CD4-positive, alpha-beta T cell treated with Interleukin-1 beta for 1 hour (primary cell): Measurements from ENCODE around the gene DDX1.
"Not testable (repeated sequence)": the region's sequence is repeated elsewhere in the genome, so short reads cannot be mapped to it uniquely, and the experiment has no call there.

Experiments used
- DNase-seq, 2 donors: peaks; one replicate each; pipeline ENCODE4 v3.0.0-alpha.2; 2020 to 2022

Gene DDX1

GRCh38 chr2:15618449-15618855 lies 26.8 kb downstream of the DDX1 start:
- no peak for DNase-seq

- DNase-seq = no peak
These were observed 27.4 kb downstream of the DDX1 start for GRCh38 chr2:15619076-15619475.

- DNase-seq = no peak
These were observed 27.8 kb downstream of the DDX1 start for GRCh38 chr2:15619510-15619909.

GRCh38 chr2:15619938-15620337 lies 28.3 kb downstream of the DDX1 start:
- DNase-seq = no peak

GRCh38 chr2:15620340-15620739 lies 28.7 kb downstream of the DDX1 start:
- no peak for DNase-seq

- DNase-seq = no peak
These were observed 29.3 kb downstream of the DDX1 start for GRCh38 chr2:15620857-15621471.

GRCh38 chr2:15621472-15621870 lies 29.8 kb downstream of the DDX1 start:
- DNase-seq = not testable (repeated sequence)

- DNase-seq = no peak
These were observed 30.5 kb downstream of the DDX1 start for GRCh38 chr2:15622214-15622613.

GRCh38 chr2:15622614-15623480 lies 31.2 kb downstream of the DDX1 start:
- DNase-seq = no peak

- no peak for DNase-seq
These were observed 31.8 kb downstream of the DDX1 start for GRCh38 chr2:15623481-15623796.

- no peak for DNase-seq
These were observed 32.4 kb downstream of the DDX1 start for GRCh38 chr2:15623898-15624541.

GRCh38 chr2:15624903-15625302 lies 33.2 kb downstream of the DDX1 start:
- DNase-seq = no peak

- no peak for DNase-seq
These were observed 33.8 kb downstream of the DDX1 start for GRCh38 chr2:15625344-15626036.

- DNase-seq = no peak
These were observed 34.5 kb downstream of the DDX1 start for GRCh38 chr2:15626126-15626525.

GRCh38 chr2:15626967-15627366 lies 35.3 kb downstream of the DDX1 start:
- DNase-seq = no peak

- no peak for DNase-seq
These were observed 36.4 kb downstream of the DDX1 start for GRCh38 chr2:15627817-15628684.

- no peak for DNase-seq
These were observed 37.5 kb downstream of the DDX1 start for GRCh38 chr2:15628899-15629855.

- no peak for DNase-seq
These were observed 38.7 kb downstream of the DDX1 start for GRCh38 chr2:15630121-15630977.

GRCh38 chr2:15630978-15631719 lies 39.5 kb downstream of the DDX1 start:
- DNase-seq = no peak

- no peak for DNase-seq
These were observed 40.2 kb downstream of the DDX1 start for GRCh38 chr2:15631883-15632282.
